ENCODE measurements around the gene ARHGAP15.

DNA sequence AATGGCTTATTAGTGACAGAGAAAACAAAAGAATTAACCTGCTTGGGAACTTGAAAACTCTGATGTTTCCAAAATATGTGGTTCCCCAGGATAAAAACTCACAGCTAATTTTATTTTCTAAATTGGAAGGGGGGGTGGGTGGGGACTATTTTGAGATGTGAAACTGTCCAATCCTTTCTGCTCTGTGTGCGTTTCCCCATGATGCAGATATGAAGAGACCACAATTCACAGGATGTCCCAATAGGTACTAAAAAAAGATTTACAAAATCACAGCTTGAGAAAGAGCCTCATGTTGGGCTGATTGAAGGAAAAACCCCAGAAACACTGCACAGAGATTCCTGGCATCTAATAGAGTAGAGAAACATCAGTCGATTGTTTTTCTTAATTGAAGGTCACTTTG, 273.2 kb downstream of the ARHGAP15 start:
- TF ChIP-seq, protein P1, sequence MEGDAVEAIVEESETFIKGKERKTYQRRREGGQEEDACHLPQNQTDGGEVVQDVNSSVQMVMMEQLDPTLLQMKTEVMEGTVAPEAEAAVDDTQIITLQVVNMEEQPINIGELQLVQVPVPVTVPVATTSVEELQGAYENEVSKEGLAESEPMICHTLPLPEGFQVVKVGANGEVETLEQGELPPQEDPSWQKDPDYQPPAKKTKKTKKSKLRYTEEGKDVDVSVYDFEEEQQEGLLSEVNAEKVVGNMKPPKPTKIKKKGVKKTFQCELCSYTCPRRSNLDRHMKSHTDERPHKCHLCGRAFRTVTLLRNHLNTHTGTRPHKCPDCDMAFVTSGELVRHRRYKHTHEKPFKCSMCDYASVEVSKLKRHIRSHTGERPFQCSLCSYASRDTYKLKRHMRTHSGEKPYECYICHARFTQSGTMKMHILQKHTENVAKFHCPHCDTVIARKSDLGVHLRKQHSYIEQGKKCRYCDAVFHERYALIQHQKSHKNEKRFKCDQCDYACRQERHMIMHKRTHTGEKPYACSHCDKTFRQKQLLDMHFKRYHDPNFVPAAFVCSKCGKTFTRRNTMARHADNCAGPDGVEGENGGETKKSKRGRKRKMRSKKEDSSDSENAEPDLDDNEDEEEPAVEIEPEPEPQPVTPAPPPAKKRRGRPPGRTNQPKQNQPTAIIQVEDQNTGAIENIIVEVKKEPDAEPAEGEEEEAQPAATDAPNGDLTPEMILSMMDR (IDR thresholded peaks at IDR 0.05; ENCODE audit: insufficient read depth, low read depth, low read length), result no peak
- no peak for TF ChIP-seq EZH2 (IDR thresholded peaks at IDR 0.05; ENCODE audit: insufficient read depth, low read length)
